ENCODE results near the gene SSTR4. TPM values are rescaled to one million over a fixed set of nuclear protein-coding genes. Genes with fewer than 3 reads are reported as not detected.

SSTR4 gene
- total RNA-seq, 3 donors from 2014 or later (not counting 1 experiment from before 2014, with no cell fraction given) = not detected

DNA sequence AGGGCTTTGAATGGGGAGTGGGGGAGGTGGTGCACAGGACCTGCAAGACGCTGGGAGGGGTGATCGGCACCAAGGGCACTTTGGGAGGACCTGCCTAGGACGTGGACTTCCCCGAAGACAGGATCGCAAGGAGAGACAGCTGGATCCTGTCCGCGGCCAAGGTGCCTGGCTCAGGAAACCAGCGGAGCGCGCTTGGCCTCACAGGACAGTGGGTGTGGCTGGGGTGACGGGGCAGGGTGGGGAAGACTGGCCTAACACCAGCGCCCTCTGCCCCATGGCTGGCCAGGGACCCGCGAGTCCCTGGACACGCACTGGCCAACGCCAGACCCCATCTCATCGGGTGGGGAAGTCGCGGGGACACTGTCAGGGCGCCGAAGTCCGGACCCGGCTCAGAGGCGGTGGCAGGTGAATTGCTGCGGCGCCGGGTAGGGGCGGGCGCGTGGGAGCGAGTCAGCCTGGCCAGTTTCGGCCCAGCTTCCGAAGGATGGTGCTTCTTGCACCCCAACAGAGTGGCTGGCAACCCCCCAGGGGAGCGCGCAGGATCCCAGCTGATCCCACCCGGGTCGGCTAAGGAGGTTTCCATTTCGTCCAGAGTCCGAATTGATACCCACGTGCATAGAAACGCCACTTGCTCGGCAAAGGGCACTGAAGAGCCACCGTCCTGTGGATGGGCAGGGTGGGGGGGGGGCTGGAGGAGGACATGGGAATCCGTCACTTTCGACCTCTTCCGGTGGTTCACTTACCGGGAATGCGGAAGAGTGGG is 15.1 kb downstream of the SSTR4 start:
- peaks cover 41 to 53% of the 10 kb centered on the region in 2 donors for H3K27me3 Mint-ChIP-seq (ENCODE audit: low read depth in 2 of 2)
- Histone ChIP-seq H3K27me3 (ENCODE audit: control insufficient read depth, insufficient read depth, low read length) (peaks cover 34% of the 10 kb centered on the region), H3K4me1 (ENCODE audit: control insufficient read depth, insufficient read depth, low read length) (peaks cover 35% of the 10 kb centered on the region), H3K36me3 (ENCODE audit: control insufficient read depth, insufficient read depth, low read length) (no peaks in the 10 kb centered on the region), H3K27ac (ENCODE audit: low read length) (no peak overlapping the region), H3K4me3 (ENCODE audit: low read length) (no peak overlapping the region), H3K9me3 (ENCODE audit: control insufficient read depth, insufficient read depth, low read length) (no peaks in the 10 kb centered on the region)
- H3K36me3 Mint-ChIP-seq = no peaks in the 10 kb centered on the region
- intact Hi-C loops (cut with micrococcal nuclease) = no loop called here
- H3K4me3 Mint-ChIP-seq = peak overlapping the region; percentile 69
- peak in 1 of 3 donors; percentile 15 for ATAC-seq
- TF ChIP-seq, protein P1, sequence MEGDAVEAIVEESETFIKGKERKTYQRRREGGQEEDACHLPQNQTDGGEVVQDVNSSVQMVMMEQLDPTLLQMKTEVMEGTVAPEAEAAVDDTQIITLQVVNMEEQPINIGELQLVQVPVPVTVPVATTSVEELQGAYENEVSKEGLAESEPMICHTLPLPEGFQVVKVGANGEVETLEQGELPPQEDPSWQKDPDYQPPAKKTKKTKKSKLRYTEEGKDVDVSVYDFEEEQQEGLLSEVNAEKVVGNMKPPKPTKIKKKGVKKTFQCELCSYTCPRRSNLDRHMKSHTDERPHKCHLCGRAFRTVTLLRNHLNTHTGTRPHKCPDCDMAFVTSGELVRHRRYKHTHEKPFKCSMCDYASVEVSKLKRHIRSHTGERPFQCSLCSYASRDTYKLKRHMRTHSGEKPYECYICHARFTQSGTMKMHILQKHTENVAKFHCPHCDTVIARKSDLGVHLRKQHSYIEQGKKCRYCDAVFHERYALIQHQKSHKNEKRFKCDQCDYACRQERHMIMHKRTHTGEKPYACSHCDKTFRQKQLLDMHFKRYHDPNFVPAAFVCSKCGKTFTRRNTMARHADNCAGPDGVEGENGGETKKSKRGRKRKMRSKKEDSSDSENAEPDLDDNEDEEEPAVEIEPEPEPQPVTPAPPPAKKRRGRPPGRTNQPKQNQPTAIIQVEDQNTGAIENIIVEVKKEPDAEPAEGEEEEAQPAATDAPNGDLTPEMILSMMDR (IDR thresholded peaks at IDR 0.05) = no peak
- H3K4me1 Mint-ChIP-seq = peaks cover 16 to 39% of the 10 kb centered on the region in 2 donors
- no peak overlapping the region for H3K27ac Mint-ChIP-seq
- H3K9me3 Mint-ChIP-seq = no peaks in the 10 kb centered on the region
- DNase-seq = no peak
- WGBS (ENCODE audit: insufficient coverage) = 2% methylated on average over 48 of the region's 48 CpGs

- 15% methylated on average over 44 of the region's 46 CpGs for WGBS (ENCODE audit: insufficient coverage)
- Histone ChIP-seq H3K27ac (ENCODE audit: low read length) (no peak overlapping the region), H3K4me3 (ENCODE audit: low read length) (no peak overlapping the region), H3K36me3 (ENCODE audit: control insufficient read depth, insufficient read depth, low read length) (no peaks in the 10 kb centered on the region), H3K27me3 (ENCODE audit: control insufficient read depth, insufficient read depth, low read length) (peaks cover 34% of the 10 kb centered on the region), H3K4me1 (ENCODE audit: control insufficient read depth, insufficient read depth, low read length) (peaks cover 35% of the 10 kb centered on the region), H3K9me3 (ENCODE audit: control insufficient read depth, insufficient read depth, low read length) (no peaks in the 10 kb centered on the region)
- Mint-ChIP-seq H3K4me1 (peaks cover 16 to 39% of the 10 kb centered on the region in 2 donors), H3K4me3 (peak overlapping the region; percentile 25), H3K27ac (no peak overlapping the region), H3K36me3 (no peaks in the 10 kb centered on the region), H3K27me3 (ENCODE audit: low read depth in 2 of 2) (peaks cover 39 to 51% of the 10 kb centered on the region in 2 donors), H3K9me3 (no peaks in the 10 kb centered on the region)
- peak; percentile 22 to 29 for DNase-seq
- peak; percentile 17 to 33 (median 30) for ATAC-seq
- intact Hi-C loops (cut with micrococcal nuclease) = no loop called here
- TF ChIP-seq, protein P1 (IDR thresholded peaks at IDR 0.05) = peak; percentile 38
Measured at GRCh38 chr20:23050847-23051627, 15.9 kb downstream of the SSTR4 start.

- Mint-ChIP-seq H3K27ac (no peak overlapping the region), H3K4me1 (peaks cover 10 to 32% of the 10 kb centered on the region in 2 donors), H3K4me3 (no peak overlapping the region), H3K27me3 (ENCODE audit: low read depth in 2 of 2) (peaks cover 31 to 44% of the 10 kb centered on the region in 2 donors), H3K36me3 (no peaks in the 10 kb centered on the region), H3K9me3 (peaks cover 0 to 2% of the 10 kb centered on the region in 2 donors)
- H3K4me1 ChIP-seq (ENCODE audit: control insufficient read depth, insufficient read depth, low read length) = peaks cover 28% of the 10 kb centered on the region
- TF ChIP-seq, protein P1 (IDR thresholded peaks at IDR 0.05) = no peak
- no peak for ATAC-seq
- no peaks in the 10 kb centered on the region for H3K36me3 ChIP-seq (ENCODE audit: control insufficient read depth, insufficient read depth, low read length)
- H3K4me3 ChIP-seq (ENCODE audit: low read length) = no peak overlapping the region
- WGBS (ENCODE audit: insufficient coverage) = 92% methylated on average over 5 of the region's 5 CpGs
- no peak for DNase-seq
- peaks cover 26% of the 10 kb centered on the region for H3K27me3 ChIP-seq (ENCODE audit: control insufficient read depth, insufficient read depth, low read length)
- no peak overlapping the region for H3K27ac ChIP-seq (ENCODE audit: low read length)
- intact Hi-C loops (cut with micrococcal nuclease) = no loop called here
- no peaks in the 10 kb centered on the region for H3K9me3 ChIP-seq (ENCODE audit: control insufficient read depth, insufficient read depth, low read length)
Measured at GRCh38 chr20:23052904-23053303, 17.8 kb downstream of the SSTR4 start.

All from natural killer cell (primary cell).